CD4-positive, alpha-beta T cell treated with Interleukin-17A for 4 hours (primary cell): Measurements from ENCODE around the gene UQCRQ.

Experiments used
- DNase-seq: peaks from one replicate; pipeline ENCODE4 v3.0.0-alpha.2; 2020; ENCODE audit warnings: mixed read lengths

The UQCRQ gene

GRCh38 chr5:132916086-132916485 lies 49.6 kb downstream of the UQCRQ start:
- DNase-seq: no peak
